Kidney (tissue), 14 donors: ENCODE measurements around the gene TEX29. TPM values are rescaled to one million over a fixed set of nuclear protein-coding genes. Genes with fewer than 3 reads are reported as not detected.

Experiments used
- DNase-seq, 5 donors: peaks; one replicate each; pipeline ENCODE4 v3.0.0-alpha.2; 2013 to 2020
- FAIRE-seq: peaks from 2 replicates; lab custom pipeline; 2012; peaks lifted over from hg19 to GRCh38; lab: Jason Lieb, UNC
- H3K27ac ChIP-seq, 2 donors: one replicate each; pipeline ENCODE4 v1.7.0; 2013; ENCODE audit warnings: low read depth in 2 of 2, low read length in 2 of 2, inconsistent platforms in 1 of 2
- H3K27me3 ChIP-seq: one replicate; pipeline ENCODE4 v1.7.1; 2013; ENCODE audit warnings: low read length, inconsistent platforms; ENCODE audit not compliant: control insufficient read depth, insufficient read depth
- H3K36me3 ChIP-seq, 3 donors: one replicate each; pipeline versions ENCODE4 v1.7.0 to v1.7.1; 2013; ENCODE audit warnings: low read length in 3 of 3, control low read depth in 1 of 3, inconsistent platforms in 1 of 3; ENCODE audit not compliant: insufficient read depth in 3 of 3, control insufficient read depth in 2 of 3
- H3K4me1 ChIP-seq, 3 donors: one replicate each; pipeline versions ENCODE4 v1.7.0 to v1.7.1; 2013; ENCODE audit warnings: low read length in 3 of 3, inconsistent platforms in 1 of 3, low read depth in 1 of 3; ENCODE audit not compliant: control insufficient read depth in 2 of 3, insufficient read depth in 2 of 3
- H3K4me3 ChIP-seq, 3 donors: one replicate each; pipeline versions ENCODE4 v1.7.0 to v1.8.1; 2013; ENCODE audit warnings: low read length in 3 of 3, control low read depth in 1 of 3, inconsistent platforms in 1 of 3
- H3K9ac ChIP-seq, 3 donors: one replicate each; pipeline versions ENCODE4 v1.7.0 to v1.7.1; 2013; ENCODE audit warnings: low read length in 3 of 3, control low read depth in 1 of 3, inconsistent platforms in 1 of 3
- H3K9me3 ChIP-seq, 3 donors: one replicate each; pipeline versions ENCODE4 v1.7.0 to v1.7.1; 2013; ENCODE audit warnings: low read length in 3 of 3, control low read depth in 1 of 3, inconsistent platforms in 1 of 3; ENCODE audit not compliant: control insufficient read depth in 2 of 3, insufficient read depth in 1 of 3
- CTCF ChIP-seq: IDR thresholded peaks from 3 replicates; pipeline ENCODE4 v1.5.1; 2012; ENCODE audit warnings: mild to moderate bottlenecking, moderate library complexity, borderline replicate concordance; ENCODE audit not compliant: insufficient read depth; ENCODE audit errors: extremely low read depth
- intact Hi-C: fragments of 100-400 bp; cut with DNase I; formaldehyde crosslinking; loops from one replicate; pipeline ENCODE4 v1.11.1; 2022
- polyA plus RNA-seq: library from polyadenylated mRNA; stranded (reverse); fragments of 350-450 nt; fragmentation: Illumina TruSeq; extraction: RNeasy Lipid Tissue Mini Kit (QIAGEN cat#74804); gene quantifications from one replicate; pipeline ENCODE4 v1.2.3, GENCODE V29; 2014; ENCODE audit warnings: low read depth, low replicate concordance; ENCODE audit not compliant: insufficient read depth
- total RNA-seq: library from RNA; stranded (reverse); fragmentation: NEBNext Ultra II Directional; extraction: Animal tissue kit (Norgen Biotek cat#: 25700); gene quantifications from one replicate; pipeline ENCODE4 v1.2.1, GENCODE V29; 2021
- donor health status: control.
- donor health status: control.
- donor health status: control.
- donor health status: control.
- donor health status: control.
- donor health status: DM: yes; HTN: yes; CAD: no.
- donor health status: Normal renal cell carcinoma (clear cell type).

The TEX29 gene
- total and polyA plus RNA-seq, 2 donors from 2014 or later = not detected

GRCh38 chr13:111298214-111298975 lies 22.0 kb upstream of the TEX29 start:
- Histone ChIP-seq H3K4me3 (no peak overlapping the region), H3K9me3 (no peaks in the 10 kb centered on the region), H3K27ac (no peak overlapping the region), H3K27me3 (no peaks in the 10 kb centered on the region), H3K9ac (no peak overlapping the region), H3K36me3 (peaks cover 6 to 42% (median 27%) of the 10 kb centered on the region in 3 donors), H3K4me1 (no peaks in the 10 kb centered on the region)
- DNase-seq (peak in 1 of 5 donors; percentile 66), FAIRE-seq (no peak)
- intact Hi-C loops = no loop called here
- no peak for TF ChIP-seq CTCF

GRCh38 chr13:111302045-111302726 lies 18.3 kb upstream of the TEX29 start:
- H3K36me3 ChIP-seq = peaks cover 11 to 62% (median 55%) of the 10 kb centered on the region in 3 donors
- no peak overlapping the region for H3K4me3 ChIP-seq
- H3K9me3 ChIP-seq = no peaks in the 10 kb centered on the region
- H3K4me1 ChIP-seq = no peaks in the 10 kb centered on the region
- DNase-seq (peak in 1 of 5 donors; percentile 26), FAIRE-seq (no peak)
- no peak for TF ChIP-seq CTCF
- intact Hi-C loops = no loop called here
- no peak overlapping the region for H3K9ac ChIP-seq
- H3K27ac ChIP-seq = no peak overlapping the region
- no peaks in the 10 kb centered on the region for H3K27me3 ChIP-seq

GRCh38 chr13:111303559-111303958 lies 16.9 kb upstream of the TEX29 start:
- H3K9ac ChIP-seq = no peak overlapping the region
- H3K36me3 ChIP-seq = peaks cover 15 to 61% (median 47%) of the 10 kb centered on the region in 3 donors
- H3K9me3 ChIP-seq = no peaks in the 10 kb centered on the region
- no peaks in the 10 kb centered on the region for H3K4me1 ChIP-seq
- no peak overlapping the region for H3K4me3 ChIP-seq
- FAIRE-seq (no peak), DNase-seq (no peak)
- no peak for TF ChIP-seq CTCF
- H3K27me3 ChIP-seq = no peaks in the 10 kb centered on the region
- H3K27ac ChIP-seq = no peak overlapping the region
- intact Hi-C loops = no loop called here
